Duodenal mucosa (tissue), 2 donors: ENCODE measurements around the gene SBF2.
"Not testable (repeated sequence)": the region's sequence is repeated elsewhere in the genome, so short reads cannot be mapped to it uniquely, and the experiment has no call there.

Source experiments
- H3K27ac ChIP-seq: one replicate; pipeline ENCODE4 v1.7.0; 2013; ENCODE audit warnings: low read depth, low read length
- H3K27me3 ChIP-seq, 2 donors: one replicate each; pipeline ENCODE4 v1.7.0; 2013; ENCODE audit warnings: low read length in 2 of 2, control low read depth in 1 of 2; ENCODE audit not compliant: insufficient read depth in 2 of 2, control insufficient read depth in 1 of 2
- H3K36me3 ChIP-seq, 2 donors: one replicate each; pipeline ENCODE4 v1.7.0; 2013; ENCODE audit warnings: low read length in 2 of 2, control low read depth in 1 of 2; ENCODE audit not compliant: insufficient read depth in 2 of 2, control insufficient read depth in 1 of 2
- H3K4me1 ChIP-seq, 2 donors: one replicate each; pipeline ENCODE4 v1.7.0; 2013; ENCODE audit warnings: low read length in 2 of 2, control low read depth in 1 of 2; ENCODE audit not compliant: insufficient read depth in 2 of 2, control insufficient read depth in 1 of 2
- H3K4me3 ChIP-seq, 2 donors: one replicate each; pipeline ENCODE4 v1.7.0; 2013; ENCODE audit warnings: low read length in 2 of 2, low read depth in 1 of 2
- H3K9ac ChIP-seq, 2 donors: one replicate each; pipeline ENCODE4 v1.7.0; 2013; ENCODE audit warnings: low read length in 2 of 2, low read depth in 1 of 2
- H3K9me3 ChIP-seq, 2 donors: one replicate each; pipeline ENCODE4 v1.7.0; 2013; ENCODE audit warnings: low read length in 2 of 2, control low read depth in 1 of 2; ENCODE audit not compliant: control insufficient read depth in 1 of 2

The SBF2 gene

DNA sequence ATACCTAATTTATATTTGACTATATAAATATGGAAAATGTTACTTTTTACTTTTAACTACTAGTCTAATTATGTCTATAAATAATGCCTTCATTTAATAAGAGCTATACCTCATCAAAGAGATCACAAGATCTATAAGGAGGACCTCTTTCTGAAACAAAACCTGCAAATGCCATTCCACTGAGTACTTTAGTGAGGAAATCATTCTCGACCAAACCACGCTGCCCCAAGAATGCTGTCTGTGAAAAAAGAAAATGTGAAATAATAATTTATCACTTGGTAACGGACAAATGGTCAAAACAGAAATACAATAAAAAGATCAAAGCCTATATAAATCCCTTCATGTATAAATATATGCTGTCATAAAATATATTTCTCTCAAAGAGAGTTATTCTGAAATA is 301.7 kb downstream of the SBF2 start:
- no peaks in the 10 kb centered on the region for H3K36me3 ChIP-seq
- no peaks in the 10 kb centered on the region for H3K9me3 ChIP-seq
- no peak overlapping the region for H3K4me3 ChIP-seq
- H3K4me1 ChIP-seq, result no peaks in the 10 kb centered on the region
- H3K27ac ChIP-seq, result no peak overlapping the region
- H3K9ac ChIP-seq, result no peak overlapping the region
- no peaks in the 10 kb centered on the region for H3K27me3 ChIP-seq

DNA sequence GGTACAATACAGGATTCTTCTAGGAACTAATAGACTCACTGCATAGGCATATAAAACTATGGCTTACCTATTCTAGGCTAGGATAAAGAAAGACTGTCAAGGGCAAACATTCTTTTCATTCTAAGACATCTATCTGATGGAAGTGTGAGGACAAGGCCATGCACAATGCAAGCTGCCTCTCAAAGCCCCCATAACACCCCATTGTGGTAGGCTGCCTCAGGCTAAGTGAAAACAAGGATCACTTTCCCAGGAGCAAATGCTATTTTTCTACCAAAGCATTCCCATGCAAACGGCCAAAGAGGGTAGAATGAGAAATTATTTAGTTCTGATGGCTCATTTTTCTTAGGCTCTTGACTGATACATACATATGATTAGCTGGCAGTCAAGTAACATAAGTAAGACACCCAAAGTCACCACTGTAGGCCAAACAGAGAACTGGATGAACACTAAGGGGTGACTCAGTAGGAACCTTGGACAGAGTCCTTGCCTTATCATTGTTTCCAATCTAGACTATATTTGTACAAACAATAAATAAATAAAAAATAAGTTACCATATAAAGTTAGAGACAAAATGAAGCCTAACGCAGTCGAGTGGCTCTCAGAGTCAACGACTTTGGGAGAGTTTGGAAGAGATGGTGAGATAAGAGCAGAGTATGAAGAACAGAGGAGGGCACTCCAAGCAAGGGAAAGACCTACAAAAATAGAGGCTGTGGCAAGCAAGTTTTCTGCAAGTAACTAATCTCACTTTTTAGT is 303.6 kb downstream of the SBF2 start:
- H3K27ac ChIP-seq, result no peak overlapping the region
- no peaks in the 10 kb centered on the region for H3K36me3 ChIP-seq
- no peaks in the 10 kb centered on the region for H3K4me1 ChIP-seq
- no peak overlapping the region for H3K4me3 ChIP-seq
- no peaks in the 10 kb centered on the region for H3K27me3 ChIP-seq
- no peaks in the 10 kb centered on the region for H3K9me3 ChIP-seq
- H3K9ac ChIP-seq, result no peak overlapping the region

DNA sequence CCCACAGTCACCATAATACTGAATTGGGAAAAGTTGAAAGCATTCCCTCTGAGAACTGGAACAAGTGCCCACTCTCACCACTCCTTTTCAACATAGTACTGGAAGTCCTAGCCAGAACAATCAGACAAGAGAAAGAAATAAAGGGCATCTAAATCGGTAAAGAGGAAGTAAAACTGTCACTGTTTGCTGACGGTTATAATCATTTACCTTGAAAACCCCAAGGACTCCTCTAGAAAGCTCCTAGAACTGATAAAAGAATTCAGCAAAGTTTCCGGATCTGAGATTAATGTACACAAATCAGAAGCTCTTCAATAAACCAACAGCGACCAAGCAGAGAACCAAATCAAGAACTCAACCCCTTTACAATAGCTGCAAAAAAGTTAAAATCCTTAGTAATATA is 306.7 kb downstream of the SBF2 start:
- not testable (repeated sequence) for H3K36me3 ChIP-seq, H3K9ac ChIP-seq, H3K4me1 ChIP-seq, H3K27ac ChIP-seq, H3K4me3 ChIP-seq, H3K9me3 ChIP-seq, H3K27me3 ChIP-seq

DNA sequence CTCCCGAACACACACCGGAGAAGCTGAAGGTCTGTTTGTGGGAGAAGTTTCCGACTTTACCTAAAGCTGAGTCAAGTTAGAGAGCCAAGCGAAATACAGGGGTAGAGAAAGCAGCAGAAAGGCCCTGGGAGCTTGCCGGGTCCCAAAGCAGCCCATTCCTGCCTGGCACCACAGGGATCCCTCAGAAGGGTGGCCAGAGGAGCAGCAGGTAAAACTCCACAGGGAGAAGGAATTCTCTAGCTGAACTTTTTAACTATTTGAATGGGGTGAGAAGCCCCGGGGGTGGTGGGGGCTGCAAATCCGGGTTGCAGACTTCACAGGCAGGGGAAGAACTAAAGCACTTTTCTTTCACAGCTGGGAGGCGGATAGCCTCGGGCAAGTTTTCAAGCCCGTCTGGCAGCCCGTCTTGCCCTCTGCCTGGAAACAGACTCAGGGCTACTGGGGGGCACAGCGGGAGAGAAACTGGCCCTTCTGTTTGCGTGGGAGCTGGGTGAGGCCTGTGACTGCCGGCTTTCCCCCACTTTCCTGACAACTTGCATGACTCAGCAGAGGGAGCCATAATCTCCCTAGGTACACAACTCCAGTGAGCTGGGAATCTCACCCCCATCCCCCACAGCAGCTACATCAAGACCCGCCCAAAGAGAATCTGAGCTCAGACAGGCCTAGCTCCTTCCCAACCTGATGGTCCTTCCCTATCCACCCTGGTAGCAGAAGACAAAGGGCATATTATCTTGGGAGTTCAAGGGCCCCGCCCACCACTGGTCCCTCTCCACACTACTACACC is 311.0 kb downstream of the SBF2 start:
- Histone ChIP-seq H3K36me3 (no peaks in the 10 kb centered on the region), H3K27me3 (no peaks in the 10 kb centered on the region), H3K4me1 (no peaks in the 10 kb centered on the region), H3K4me3 (no peak overlapping the region), H3K9me3 (no peaks in the 10 kb centered on the region), H3K9ac (no peak overlapping the region), H3K27ac (no peak overlapping the region)

DNA sequence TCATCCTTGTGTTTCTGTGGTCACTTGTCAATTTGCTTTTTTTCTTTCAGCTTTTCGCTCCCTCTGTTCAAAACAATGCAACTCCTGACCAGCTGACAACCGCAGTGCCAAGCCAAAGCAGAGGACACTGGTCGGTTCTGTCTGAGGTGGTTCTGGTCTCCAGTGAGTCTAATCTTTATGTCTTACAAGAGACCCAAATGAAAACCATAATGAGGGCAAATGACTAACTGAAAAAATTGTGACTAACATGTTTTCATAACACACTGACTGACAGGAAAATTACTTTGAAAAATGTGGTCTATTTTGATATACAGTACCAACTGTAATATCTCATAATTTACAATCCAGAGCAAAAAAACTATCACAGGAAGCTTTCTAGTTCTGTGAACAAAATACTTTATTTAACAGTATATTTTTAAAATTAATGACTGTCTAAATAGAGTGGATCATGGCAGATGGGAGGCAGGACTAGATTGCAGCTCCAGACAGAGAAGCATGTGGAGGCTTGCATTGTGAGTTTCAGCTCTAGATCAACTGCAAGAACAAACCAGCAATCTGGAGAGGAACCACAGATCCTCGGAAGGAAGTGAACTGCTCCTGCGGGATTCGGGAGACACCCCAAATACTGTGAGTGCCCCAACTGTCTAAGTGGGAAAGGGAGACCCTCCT is 311.8 kb downstream of the SBF2 start:
- Histone ChIP-seq H3K27ac (no peak overlapping the region), H3K4me3 (no peak overlapping the region), H3K9ac (no peak overlapping the region), H3K27me3 (no peaks in the 10 kb centered on the region), H3K9me3 (no peaks in the 10 kb centered on the region), H3K4me1 (no peaks in the 10 kb centered on the region), H3K36me3 (no peaks in the 10 kb centered on the region)

DNA sequence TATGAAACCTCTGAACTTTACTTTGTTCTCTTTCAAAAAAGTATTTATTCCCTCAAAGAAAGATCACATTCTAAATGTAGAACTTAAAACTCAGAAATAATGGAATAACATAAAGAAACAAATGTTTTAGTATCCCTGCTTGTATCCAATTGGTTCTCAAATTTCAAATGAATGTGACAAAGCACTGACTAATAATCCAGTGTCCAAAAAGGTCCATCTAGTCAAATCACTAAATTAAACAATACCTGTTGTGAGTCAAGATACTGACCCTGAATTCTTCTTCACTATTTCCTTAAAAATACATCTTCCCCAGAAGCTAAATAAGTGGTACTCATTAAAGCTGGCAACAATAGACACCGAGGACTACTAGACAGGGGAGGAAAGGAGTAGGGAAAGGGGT is 313.1 kb downstream of the SBF2 start:
- Histone ChIP-seq H3K9me3 (no peaks in the 10 kb centered on the region), H3K27ac (no peak overlapping the region), H3K36me3 (no peaks in the 10 kb centered on the region), H3K27me3 (no peaks in the 10 kb centered on the region), H3K4me3 (no peak overlapping the region), H3K4me1 (no peaks in the 10 kb centered on the region), H3K9ac (no peak overlapping the region)

DNA sequence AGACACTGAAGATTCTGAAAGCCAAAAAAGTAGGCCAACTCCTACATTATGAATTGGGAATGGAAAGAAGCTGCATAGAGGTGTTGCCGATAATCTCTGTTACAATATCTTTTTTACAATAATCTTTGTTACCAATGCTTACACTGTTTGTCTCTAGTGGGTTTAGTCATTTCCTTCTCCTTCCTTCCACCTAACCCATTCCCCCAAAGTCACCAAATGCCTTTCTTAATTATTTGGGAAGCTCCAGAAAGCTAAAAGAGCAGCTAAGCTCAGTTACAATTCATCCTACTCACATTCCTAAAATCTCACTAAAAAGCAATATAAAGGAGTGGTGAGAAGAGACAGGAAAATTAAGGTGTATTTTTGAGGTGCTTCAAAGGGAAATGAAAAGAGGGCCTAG is 316.5 kb downstream of the SBF2 start:
- H3K27me3 ChIP-seq, result no peaks in the 10 kb centered on the region
- H3K9me3 ChIP-seq, result no peaks in the 10 kb centered on the region
- no peaks in the 10 kb centered on the region for H3K4me1 ChIP-seq
- no peak overlapping the region for H3K27ac ChIP-seq
- H3K36me3 ChIP-seq, result no peaks in the 10 kb centered on the region
- no peak overlapping the region for H3K9ac ChIP-seq
- H3K4me3 ChIP-seq, result no peak overlapping the region

DNA sequence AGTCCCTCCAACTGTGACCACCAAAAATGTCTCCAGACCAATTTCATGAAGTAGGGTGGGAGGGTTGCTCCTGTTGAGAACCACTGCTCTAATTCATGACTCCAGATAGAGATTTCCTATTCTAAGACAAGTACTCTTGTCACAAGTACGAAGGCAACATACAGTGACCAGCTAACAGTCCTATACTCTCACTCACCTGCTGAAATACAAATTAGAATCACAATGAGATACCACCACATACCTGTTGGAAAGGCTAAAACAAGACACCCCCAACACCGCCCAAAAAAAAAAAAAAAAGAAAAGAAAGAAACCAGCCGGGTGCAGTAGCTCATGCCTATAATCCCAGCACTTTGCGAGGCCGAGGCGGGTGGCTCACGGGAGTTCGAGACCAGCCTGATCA is 319.6 kb downstream of the SBF2 start:
- no peaks in the 10 kb centered on the region for H3K9me3 ChIP-seq
- no peak overlapping the region for H3K9ac ChIP-seq
- H3K4me1 ChIP-seq, result no peaks in the 10 kb centered on the region
- H3K27me3 ChIP-seq, result no peaks in the 10 kb centered on the region
- H3K27ac ChIP-seq, result no peak overlapping the region
- no peak overlapping the region for H3K4me3 ChIP-seq
- no peaks in the 10 kb centered on the region for H3K36me3 ChIP-seq

DNA sequence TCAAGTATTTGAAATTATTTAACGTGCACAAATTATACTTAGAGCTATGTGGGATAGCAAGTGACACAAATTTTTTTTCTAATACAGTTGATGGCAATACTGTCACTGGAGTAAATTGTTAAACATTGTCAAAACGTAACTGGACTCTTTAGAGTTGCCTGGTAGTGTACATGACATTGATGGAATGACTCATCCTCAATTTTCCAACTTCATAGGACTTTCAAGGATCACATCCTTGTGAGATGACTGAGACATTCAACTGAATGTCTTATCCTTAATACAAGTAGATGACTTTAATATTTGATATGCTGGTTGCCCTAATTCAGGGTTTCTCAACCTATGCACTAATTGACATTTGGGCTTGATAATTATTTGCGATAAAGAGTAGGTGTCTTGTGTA is 320.1 kb downstream of the SBF2 start:
- Histone ChIP-seq H3K4me3 (no peak overlapping the region), H3K9ac (no peak overlapping the region), H3K27me3 (no peaks in the 10 kb centered on the region), H3K9me3 (no peaks in the 10 kb centered on the region), H3K27ac (no peak overlapping the region), H3K36me3 (no peaks in the 10 kb centered on the region), H3K4me1 (no peaks in the 10 kb centered on the region)

DNA sequence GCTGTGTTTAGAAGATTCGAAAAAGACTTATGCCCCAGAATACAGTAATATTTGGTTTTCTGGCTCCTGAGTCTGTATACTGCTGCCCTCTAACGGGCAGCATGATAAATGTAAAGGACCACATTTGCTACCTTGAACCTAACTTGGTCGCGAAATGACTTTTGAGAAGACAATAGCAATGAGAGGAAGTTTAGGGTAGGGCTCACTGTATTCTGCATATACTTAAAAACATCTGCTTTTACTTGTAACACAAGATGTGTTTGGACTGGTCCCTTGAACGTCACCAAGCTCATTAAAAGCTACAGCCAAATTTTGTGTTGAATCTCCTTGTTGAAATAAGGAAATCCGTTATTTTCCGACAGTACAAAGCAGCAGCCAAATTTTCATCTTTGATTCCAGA is 321.0 kb downstream of the SBF2 start:
- H3K4me3 ChIP-seq, result no peak overlapping the region
- H3K36me3 ChIP-seq, result no peaks in the 10 kb centered on the region
- H3K27ac ChIP-seq, result no peak overlapping the region
- H3K9me3 ChIP-seq, result no peaks in the 10 kb centered on the region
- H3K4me1 ChIP-seq, result no peaks in the 10 kb centered on the region
- no peaks in the 10 kb centered on the region for H3K27me3 ChIP-seq
- no peak overlapping the region for H3K9ac ChIP-seq
